Measurements from ENCODE around the gene ECSIT.
"Not testable (repeated sequence)": the region's sequence is repeated elsewhere in the genome, so short reads cannot be mapped to it uniquely, and the experiment has no call there.

GRCh38 chr19:11475343-11475742 lies 53.6 kb downstream of the ECSIT start:
- TF ChIP-seq POLR2A (IDR thresholded peaks at IDR 0.05; ENCODE audit: low read length); GATA1 (IDR thresholded peaks at IDR 0.05; ENCODE audit: low read depth, low read length): not testable (repeated sequence)

All from erythroblast (primary cell).